MM.1S (cell line): ENCODE measurements around the gene CRMP1.

Experiments used
- DNase-seq: peaks from one replicate; pipeline ENCODE4 v3.0.0-alpha.2; 2015
- H2AFZ ChIP-seq: fragments of 300-600 bp; sonication (generic); 2 replicates; pipeline ENCODE4 v1.6.0; 2016; ENCODE audit warnings: antibody characterized with exemption, low read length
- H3F3A ChIP-seq: fragments of 300-600 bp; sonication (generic); 2 replicates; pipeline ENCODE4 v1.6.1; 2016; ENCODE audit warnings: mild to moderate bottlenecking, antibody characterized with exemption, low read length, moderate library complexity, mixed read lengths; ENCODE audit not compliant: insufficient read depth
- H3K27ac ChIP-seq: fragments of 300-600 bp; sonication (generic); 2 replicates; pipeline ENCODE4 v1.5.1; 2016; ENCODE audit warnings: mild to moderate bottlenecking, low read length
- H3K27me3 ChIP-seq: fragments of 300-600 bp; sonication (generic); replicated peaks from 2 replicates; pipeline ENCODE4 v1.6.0; 2016; ENCODE audit warnings: low read length; ENCODE audit not compliant: insufficient read depth
- H3K36me3 ChIP-seq: fragments of 300-600 bp; sonication (generic); replicated peaks from 2 replicates; pipeline ENCODE4 v1.6.1; 2016; ENCODE audit warnings: mild to moderate bottlenecking, low read length, mixed read lengths; ENCODE audit not compliant: insufficient read depth
- H3K4me1 ChIP-seq: fragments of 300-600 bp; sonication (generic); 2 replicates; pipeline ENCODE4 v1.6.1; 2016; ENCODE audit warnings: low read length, mixed read lengths
- H3K4me2 ChIP-seq: fragments of 300-600 bp; sonication (generic); 2 replicates; pipeline ENCODE4 v1.6.0; 2016; ENCODE audit warnings: low read depth, low read length
- H3K4me3 ChIP-seq: fragments of 300-600 bp; sonication (generic); 2 replicates; pipeline ENCODE4 v1.5.1; 2016; ENCODE audit warnings: low read length, mixed read lengths
- H3K79me2 ChIP-seq: fragments of 300-600 bp; sonication (generic); 2 replicates; pipeline ENCODE4 v1.6.1; 2016; ENCODE audit warnings: mixed run types, low read length, mixed read lengths
- H3K9ac ChIP-seq: fragments of 300-600 bp; sonication (generic); 2 replicates; pipeline ENCODE4 v1.6.1; 2016; ENCODE audit warnings: low read length, mixed read lengths
- H3K9me2 ChIP-seq: fragments of 300-600 bp; sonication (generic); replicated peaks from 2 replicates; pipeline ENCODE4 v1.6.1; 2016; ENCODE audit warnings: mild to moderate bottlenecking, low read length, mixed read lengths; ENCODE audit not compliant: insufficient read depth
- H3K9me3 ChIP-seq: fragments of 300-600 bp; sonication (generic); replicated peaks from 2 replicates; pipeline ENCODE4 v1.6.1; 2016; ENCODE audit warnings: mild to moderate bottlenecking, low read length, mixed read lengths; ENCODE audit not compliant: insufficient read depth
- H4K20me1 ChIP-seq: fragments of 300-600 bp; sonication (generic); 2 replicates; pipeline ENCODE4 v1.6.1; 2016; ENCODE audit warnings: mild to moderate bottlenecking, low read length, moderate library complexity, mixed read lengths; ENCODE audit not compliant: insufficient read depth
- EZH2 ChIP-seq: fragments of 300-600 bp; sonication (generic); optimal IDR thresholded peaks from 2 replicates; pipeline ENCODE3; 2017; ENCODE audit warnings: low read depth, mild to moderate bottlenecking, antibody characterized with exemption, low read length, mixed read lengths
- EZH2phosphoT487 ChIP-seq: fragments of 300-600 bp; sonication (generic); IDR thresholded peaks from 2 replicates; pipeline ENCODE4 v1.6.1; 2018; ENCODE audit warnings: antibody characterized with exemption, low read length
- TF ChIP-seq, protein P1 (sequence below): fragments of 300-600 bp; sonication (generic); IDR thresholded peaks from 2 replicates; pipeline ENCODE4 v1.5.1; 2016; ENCODE audit warnings: antibody characterized with exemption, low read length, mixed read lengths

Gene CRMP1

DNA sequence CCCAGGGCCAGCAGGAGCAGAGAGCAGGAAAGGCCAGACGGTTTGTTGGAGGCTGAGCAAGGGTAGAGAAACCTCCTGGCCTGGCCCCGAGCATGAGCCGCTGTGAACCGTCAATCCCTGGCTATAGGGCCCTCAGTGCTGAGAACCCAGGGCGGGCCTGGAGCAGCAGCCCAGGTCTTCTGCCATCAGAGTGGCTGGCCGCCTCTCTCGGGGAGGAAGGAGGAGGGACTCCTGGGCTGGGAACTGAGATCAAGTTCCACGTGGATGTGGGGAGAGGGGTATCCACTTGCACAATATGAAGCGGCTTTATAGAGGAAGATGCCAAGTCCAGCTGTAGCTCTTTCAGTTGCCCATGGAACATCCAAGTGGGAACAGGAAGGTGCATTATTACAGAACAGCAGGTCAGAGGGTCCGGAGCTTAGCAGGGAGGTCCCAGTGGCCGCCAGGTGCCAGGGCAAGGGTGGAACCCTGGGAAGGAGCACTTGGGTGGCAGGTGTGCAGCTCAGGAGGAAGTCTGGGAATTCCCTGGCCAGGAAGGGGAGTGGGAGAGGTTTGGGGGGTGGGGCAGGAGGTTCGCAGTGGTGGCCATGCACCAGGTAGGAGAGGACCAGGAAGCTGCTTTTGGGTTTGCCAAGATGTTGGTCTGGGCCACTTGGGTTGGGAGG is 31.7 kb upstream of the CRMP1 start:
- DNase-seq, result no peak
- H2AFZ ChIP-seq, result no peak overlapping the region
- no peaks in the 10 kb centered on the region for H3K36me3 ChIP-seq
- H4K20me1 ChIP-seq, result no peaks in the 10 kb centered on the region
- H3F3A ChIP-seq, result no peaks in the 10 kb centered on the region
- H3K9me3 ChIP-seq, result no peaks in the 10 kb centered on the region
- TF ChIP-seq, protein P1, sequence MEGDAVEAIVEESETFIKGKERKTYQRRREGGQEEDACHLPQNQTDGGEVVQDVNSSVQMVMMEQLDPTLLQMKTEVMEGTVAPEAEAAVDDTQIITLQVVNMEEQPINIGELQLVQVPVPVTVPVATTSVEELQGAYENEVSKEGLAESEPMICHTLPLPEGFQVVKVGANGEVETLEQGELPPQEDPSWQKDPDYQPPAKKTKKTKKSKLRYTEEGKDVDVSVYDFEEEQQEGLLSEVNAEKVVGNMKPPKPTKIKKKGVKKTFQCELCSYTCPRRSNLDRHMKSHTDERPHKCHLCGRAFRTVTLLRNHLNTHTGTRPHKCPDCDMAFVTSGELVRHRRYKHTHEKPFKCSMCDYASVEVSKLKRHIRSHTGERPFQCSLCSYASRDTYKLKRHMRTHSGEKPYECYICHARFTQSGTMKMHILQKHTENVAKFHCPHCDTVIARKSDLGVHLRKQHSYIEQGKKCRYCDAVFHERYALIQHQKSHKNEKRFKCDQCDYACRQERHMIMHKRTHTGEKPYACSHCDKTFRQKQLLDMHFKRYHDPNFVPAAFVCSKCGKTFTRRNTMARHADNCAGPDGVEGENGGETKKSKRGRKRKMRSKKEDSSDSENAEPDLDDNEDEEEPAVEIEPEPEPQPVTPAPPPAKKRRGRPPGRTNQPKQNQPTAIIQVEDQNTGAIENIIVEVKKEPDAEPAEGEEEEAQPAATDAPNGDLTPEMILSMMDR, result no peak
- no peak for TF ChIP-seq EZH2phosphoT487
- no peak for TF ChIP-seq EZH2
- no peaks in the 10 kb centered on the region for H3K9me2 ChIP-seq
- no peaks in the 10 kb centered on the region for H3K4me1 ChIP-seq
- no peaks in the 10 kb centered on the region for H3K79me2 ChIP-seq
- H3K4me3 ChIP-seq, result no peak overlapping the region
- no peak overlapping the region for H3K27ac ChIP-seq
- H3K4me2 ChIP-seq, result no peak overlapping the region
- peaks cover 4% of the 10 kb centered on the region; the same call in 1 of the 2 replicates for H3K27me3 ChIP-seq
- H3K9ac ChIP-seq, result no peak overlapping the region

DNA sequence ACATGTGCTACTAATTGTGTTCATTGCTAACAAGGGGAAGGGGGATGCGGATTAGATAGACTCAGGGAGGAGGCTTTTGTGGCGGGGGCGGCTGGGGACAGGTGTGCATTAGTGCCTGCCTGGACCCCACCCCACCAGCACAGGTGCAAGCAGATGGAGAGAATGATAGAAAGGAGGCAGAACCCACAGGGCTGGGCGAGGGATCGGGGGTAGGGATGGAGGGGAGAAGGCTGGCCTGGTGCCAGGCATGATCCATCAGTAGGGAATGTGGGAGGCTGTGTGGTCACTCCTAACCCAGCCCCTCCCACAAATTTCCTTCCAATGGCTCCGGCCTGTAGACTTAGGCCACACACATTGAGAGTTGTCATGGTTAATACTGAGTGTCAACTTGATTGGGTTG is 30.5 kb upstream of the CRMP1 start:
- no peaks in the 10 kb centered on the region for H3K79me2 ChIP-seq
- no peaks in the 10 kb centered on the region for H3K9me3 ChIP-seq
- no peaks in the 10 kb centered on the region for H4K20me1 ChIP-seq
- H2AFZ ChIP-seq, result no peak overlapping the region
- TF ChIP-seq EZH2, result no peak
- no peak for TF ChIP-seq EZH2phosphoT487
- TF ChIP-seq, protein P1, result no peak
- H3K4me2 ChIP-seq, result no peak overlapping the region
- H3K9me2 ChIP-seq, result no peaks in the 10 kb centered on the region
- no peak overlapping the region for H3K9ac ChIP-seq
- no peaks in the 10 kb centered on the region for H3K4me1 ChIP-seq
- no peak overlapping the region for H3K4me3 ChIP-seq
- DNase-seq, result no peak
- no peaks in the 10 kb centered on the region for H3K36me3 ChIP-seq
- H3K27me3 ChIP-seq, result 0 out of 2 replicates have a peak, but pooled peaks cover 4% of the 10 kb centered on the region
- no peak overlapping the region for H3K27ac ChIP-seq
- H3F3A ChIP-seq, result no peaks in the 10 kb centered on the region

DNA sequence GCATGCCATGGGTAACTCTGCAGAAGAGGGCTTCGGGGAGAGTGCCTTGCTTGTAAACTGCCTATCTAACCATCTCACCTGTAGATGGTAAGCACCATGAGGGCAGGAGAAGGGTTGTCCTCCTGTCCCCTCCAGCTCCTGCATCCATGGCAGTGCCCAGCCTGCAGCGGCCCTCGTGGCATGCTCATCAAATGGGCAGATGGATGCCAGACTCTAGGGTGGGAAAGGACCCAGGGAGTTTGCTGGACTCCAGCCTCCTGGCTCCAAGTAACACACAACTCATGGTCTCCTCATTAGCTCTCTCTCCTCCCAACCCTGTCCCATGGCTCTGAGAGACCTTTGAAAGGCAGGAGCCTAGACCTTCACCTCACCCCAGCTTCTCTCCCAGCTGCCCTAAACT is 29.7 kb upstream of the CRMP1 start:
- Histone ChIP-seq H3F3A (no peaks in the 10 kb centered on the region), H3K9me3 (no peaks in the 10 kb centered on the region), H3K4me2 (no peak overlapping the region), H2AFZ (no peak overlapping the region), H3K36me3 (no peaks in the 10 kb centered on the region), H4K20me1 (no peaks in the 10 kb centered on the region), H3K4me1 (no peaks in the 10 kb centered on the region), H3K27me3 (peaks cover 4% of the 10 kb centered on the region; the same call in 1 of the 2 replicates), H3K4me3 (no peak overlapping the region), H3K9me2 (no peaks in the 10 kb centered on the region), H3K27ac (no peak overlapping the region), H3K9ac (no peak overlapping the region), H3K79me2 (no peaks in the 10 kb centered on the region)
- TF ChIP-seq, protein P1, result no peak
- TF ChIP-seq EZH2phosphoT487, result no peak
- TF ChIP-seq EZH2, result no peak
- DNase-seq, result no peak
